Effector memory CD8-positive, alpha-beta T cell (primary cell): ENCODE results near the gene DLL4.
A peak's percentile ranks its signal among the peaks of the same experiment; 100 is the strongest.
"Not testable (repeated sequence)": the region's sequence is repeated elsewhere in the genome, so short reads cannot be mapped to it uniquely, and the experiment has no call there.

Experiments used
- ATAC-seq: fragments of 150-1000 bp; cut with Tn5 transposase; replicated peaks from 2 replicates; pipeline ENCODE4 v1.10.0; 2021; ENCODE audit warnings: mild to moderate bottlenecking, moderate library complexity
- DNase-seq, 3 experiments: peaks; one replicate each; pipeline ENCODE4 v3.0.0; 2021
- H3K27ac Mint-ChIP-seq, 2 donors: one replicate each; pipeline ENCODE4 v1.8.0; 2022; ENCODE audit warnings: mild to moderate bottlenecking in 2 of 2, mixed read lengths in 2 of 2, moderate library complexity in 2 of 2
- H3K27me3 Mint-ChIP-seq, 2 donors: one replicate each; pipeline ENCODE4 v1.8.0; 2022; ENCODE audit warnings: mixed read lengths in 2 of 2
- H3K36me3 Mint-ChIP-seq: one replicate; pipeline ENCODE4 v1.8.0; 2022; ENCODE audit warnings: mild to moderate bottlenecking, moderate library complexity, mixed read lengths; ENCODE audit not compliant: insufficient read depth
- H3K4me1 Mint-ChIP-seq, 2 donors: one replicate each; pipeline ENCODE4 v1.8.0; 2022; ENCODE audit warnings: low read depth in 2 of 2, mixed read lengths in 2 of 2
- H3K4me3 Mint-ChIP-seq, 2 donors: one replicate each; pipeline ENCODE4 v1.8.0; 2022; ENCODE audit warnings: mild to moderate bottlenecking in 2 of 2, mixed read lengths in 2 of 2, moderate library complexity in 2 of 2
- H3K9me3 Mint-ChIP-seq, 2 donors: one replicate each; pipeline ENCODE4 v1.8.0; 2022; ENCODE audit warnings: mixed read lengths in 2 of 2

DLL4 gene

GRCh38 chr15:40958723-40959122 is 29.6 kb downstream of the DLL4 start:
- DNase-seq (no peak), ATAC-seq (no peak)
- Mint-ChIP-seq H3K9me3 (no peaks in the 10 kb centered on the region), H3K4me3 (no peak overlapping the region), H3K4me1 (peaks cover 6 to 10% of the 10 kb centered on the region in 2 donors), H3K27ac (no peak overlapping the region), H3K36me3 (peaks cover 3% of the 10 kb centered on the region), H3K27me3 (peaks cover 18 to 37% of the 10 kb centered on the region in 2 donors)

GRCh38 chr15:40959331-40960141 is 30.4 kb downstream of the DLL4 start:
- no peak for DNase-seq
- peaks cover 25 to 45% of the 10 kb centered on the region in 2 donors for H3K27me3 Mint-ChIP-seq
- no peak for ATAC-seq
- H3K4me3 Mint-ChIP-seq: no peak overlapping the region
- H3K36me3 Mint-ChIP-seq: peaks cover 3% of the 10 kb centered on the region
- peaks cover 0 to 7% of the 10 kb centered on the region in 2 donors for H3K4me1 Mint-ChIP-seq
- H3K27ac Mint-ChIP-seq: peak overlapping the region in 1 of 2 donors; percentile 45
- H3K9me3 Mint-ChIP-seq: no peaks in the 10 kb centered on the region

DNA sequence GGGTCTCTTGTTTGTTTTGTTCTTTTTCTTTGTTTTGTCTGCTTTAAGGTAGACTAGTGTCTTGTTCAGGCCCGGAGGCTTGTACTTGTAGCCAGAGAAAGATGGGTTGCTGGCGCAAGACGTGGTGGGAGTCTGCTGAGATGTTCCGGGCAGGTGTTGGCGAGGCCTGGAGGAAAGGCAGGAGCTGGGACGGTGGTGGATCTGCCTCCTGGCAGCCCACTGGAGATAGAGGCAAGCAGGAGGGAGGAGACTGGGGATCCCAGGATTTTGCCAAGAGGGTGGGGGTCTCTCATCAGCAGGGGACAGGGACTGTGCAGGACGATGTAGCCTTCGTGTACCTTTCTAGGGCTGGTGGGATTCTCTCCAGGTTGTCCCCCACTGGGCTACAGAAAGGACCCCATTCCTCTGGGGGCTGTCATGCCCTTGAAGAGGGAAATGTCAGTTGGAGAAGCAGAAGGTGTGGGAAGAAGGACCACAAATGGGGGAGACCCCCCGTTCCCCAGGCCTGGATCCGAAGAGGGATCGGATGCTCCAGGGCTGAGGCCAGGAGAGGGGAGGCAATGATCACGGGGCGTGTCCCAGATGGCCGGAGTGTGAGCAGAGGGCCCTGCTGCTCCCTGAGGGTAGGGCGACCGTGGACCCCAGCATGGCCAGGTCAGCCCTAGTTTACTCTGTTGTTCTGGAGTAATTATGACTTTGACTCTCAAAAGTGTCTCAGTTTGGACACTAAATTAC is 31.2 kb downstream of the DLL4 start:
- H3K36me3 Mint-ChIP-seq: no peaks in the 10 kb centered on the region
- H3K9me3 Mint-ChIP-seq: no peaks in the 10 kb centered on the region

DNA sequence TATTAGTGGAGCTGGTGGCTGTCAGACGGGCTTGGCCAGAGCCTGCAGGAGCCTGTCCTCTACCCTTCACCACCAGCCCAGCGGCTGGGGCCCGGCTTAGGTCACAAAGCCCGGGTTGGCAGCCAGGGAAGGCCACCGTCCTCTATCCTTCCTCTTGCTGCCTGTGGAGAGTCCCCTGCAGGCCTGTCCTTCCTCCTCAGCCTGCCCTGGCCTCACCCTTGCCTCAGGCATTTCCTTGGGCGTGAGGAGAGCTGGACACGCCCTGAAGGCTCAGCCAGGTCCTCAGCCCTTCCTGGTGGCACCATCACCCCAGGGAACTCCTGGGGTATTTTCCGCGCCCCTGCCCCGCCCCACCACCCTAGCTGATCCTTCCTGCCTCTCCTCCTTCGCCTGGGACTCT is 31.8 kb downstream of the DLL4 start:
- peaks cover 0 to 7% of the 10 kb centered on the region in 2 donors for H3K4me1 Mint-ChIP-seq
- no peaks in the 10 kb centered on the region for H3K36me3 Mint-ChIP-seq
- H3K9me3 Mint-ChIP-seq: no peaks in the 10 kb centered on the region
- H3K4me3 Mint-ChIP-seq: no peak overlapping the region
- ATAC-seq (no peak), DNase-seq (no peak)
- no peak overlapping the region for H3K27ac Mint-ChIP-seq
- peaks cover 28 to 56% of the 10 kb centered on the region in 2 donors for H3K27me3 Mint-ChIP-seq

More for the DNA sequence above, 31.2 kb downstream of the DLL4 start:
- ATAC-seq: no peak
- Mint-ChIP-seq H3K4me3 (no peak overlapping the region), H3K4me1 (peaks cover 0 to 7% of the 10 kb centered on the region in 2 donors), H3K27ac (peak overlapping the region in 1 of 2 donors; percentile 45), H3K27me3 (peaks cover 28 to 50% of the 10 kb centered on the region in 2 donors)
- no peak for DNase-seq

DNA sequence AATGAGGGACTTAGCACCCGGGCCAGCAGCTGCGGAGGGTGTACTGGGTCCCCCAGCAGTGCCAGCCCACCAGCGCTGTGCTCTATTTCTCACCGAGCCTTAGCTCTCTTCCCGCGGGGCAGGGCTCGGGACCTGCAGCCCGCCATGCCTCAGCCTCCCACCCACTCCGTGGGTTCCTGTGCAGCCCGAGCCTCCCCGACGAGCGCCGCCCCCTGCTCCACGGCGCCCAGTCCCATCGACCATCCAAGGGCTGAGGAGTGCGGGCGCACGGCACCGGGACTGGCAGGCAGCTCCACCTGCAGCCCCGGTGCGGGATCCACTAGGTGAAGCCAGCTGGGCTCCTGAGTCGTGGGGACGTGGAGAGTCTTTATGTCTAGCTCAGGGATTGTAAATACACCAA is 32.6 kb downstream of the DLL4 start:
- not testable (repeated sequence) for H3K4me3 Mint-ChIP-seq, H3K9me3 Mint-ChIP-seq, H3K4me1 Mint-ChIP-seq, H3K36me3 Mint-ChIP-seq, ATAC-seq, DNase-seq, H3K27ac Mint-ChIP-seq
- peaks cover 28 to 62% of the 10 kb centered on the region in 2 donors for H3K27me3 Mint-ChIP-seq

DNA sequence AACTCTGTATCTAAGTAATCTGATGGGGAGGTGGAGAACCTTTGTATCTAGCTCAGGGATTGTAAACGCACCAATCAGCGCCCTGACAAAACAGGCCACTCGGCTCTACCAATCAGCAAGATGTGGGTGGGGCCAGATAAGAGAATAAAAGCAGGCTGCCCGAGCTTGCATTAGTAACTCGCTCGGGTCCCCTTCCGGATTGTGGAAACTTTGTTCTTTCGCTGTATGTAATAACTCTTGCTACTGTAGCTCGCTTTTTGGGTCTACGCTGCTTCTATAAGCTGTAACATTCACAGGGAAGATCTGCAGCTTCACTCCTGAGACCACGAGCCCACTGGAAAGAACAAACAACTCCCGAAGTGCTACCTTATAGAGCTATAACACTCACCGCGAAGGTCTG is 33.2 kb downstream of the DLL4 start:
- not testable (repeated sequence) for H3K27ac Mint-ChIP-seq, ATAC-seq, H3K36me3 Mint-ChIP-seq, H3K4me3 Mint-ChIP-seq, H3K9me3 Mint-ChIP-seq, H3K4me1 Mint-ChIP-seq, DNase-seq
- H3K27me3 Mint-ChIP-seq: peaks cover 28 to 62% of the 10 kb centered on the region in 2 donors

GRCh38 chr15:40963201-40963600 is 34.1 kb downstream of the DLL4 start:
- Mint-ChIP-seq H3K27me3 (peaks cover 26 to 57% of the 10 kb centered on the region in 2 donors), H3K4me1 (peaks cover 0 to 7% of the 10 kb centered on the region in 2 donors), H3K36me3 (no peaks in the 10 kb centered on the region), H3K27ac (no peak overlapping the region), H3K9me3 (no peaks in the 10 kb centered on the region), H3K4me3 (no peak overlapping the region)
- ATAC-seq (no peak), DNase-seq (no peak)

DNA sequence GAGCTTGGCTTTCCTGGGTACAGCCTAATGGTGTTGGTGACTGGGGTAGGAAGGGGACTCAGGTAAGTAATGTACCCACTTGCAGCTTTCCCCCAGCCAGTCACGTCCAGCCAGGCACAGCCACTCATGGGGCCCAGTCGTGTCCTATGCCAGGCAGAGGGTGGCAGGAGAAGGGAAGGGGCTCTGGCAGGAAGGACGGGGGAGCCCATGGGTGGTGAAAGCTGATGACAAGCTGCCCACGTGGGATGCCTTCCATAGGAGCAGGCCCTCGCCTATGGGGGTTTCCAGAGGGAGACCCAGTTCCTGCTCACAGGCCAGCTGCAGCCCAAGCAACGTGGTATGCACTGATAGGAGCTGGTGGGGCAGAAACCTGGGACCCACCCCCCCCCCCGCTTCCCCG is 34.9 kb downstream of the DLL4 start:
- DNase-seq (no peak), ATAC-seq (no peak)
- Mint-ChIP-seq H3K27ac (no peak overlapping the region), H3K4me3 (no peak overlapping the region), H3K27me3 (peaks cover 19 to 49% of the 10 kb centered on the region in 2 donors), H3K36me3 (no peaks in the 10 kb centered on the region), H3K4me1 (peaks cover 0 to 7% of the 10 kb centered on the region in 2 donors), H3K9me3 (no peaks in the 10 kb centered on the region)

- H3K36me3 Mint-ChIP-seq: no peaks in the 10 kb centered on the region
- H3K4me1 Mint-ChIP-seq: peaks cover 0 to 6% of the 10 kb centered on the region in 2 donors
- no peaks in the 10 kb centered on the region for H3K9me3 Mint-ChIP-seq
- peaks cover 19 to 47% of the 10 kb centered on the region in 2 donors for H3K27me3 Mint-ChIP-seq
- ATAC-seq: no peak
- no peak overlapping the region for H3K4me3 Mint-ChIP-seq
- DNase-seq: no peak
- H3K27ac Mint-ChIP-seq: no peak overlapping the region
Observed at GRCh38 chr15:40964634-40965033, 35.5 kb downstream of the DLL4 start.

- Mint-ChIP-seq H3K4me1 (no peaks in the 10 kb centered on the region), H3K36me3 (peaks cover 5% of the 10 kb centered on the region), H3K27ac (no peak overlapping the region), H3K9me3 (no peaks in the 10 kb centered on the region), H3K27me3 (peaks cover 12 to 28% of the 10 kb centered on the region in 2 donors), H3K4me3 (no peak overlapping the region)
- DNase-seq (no peak), ATAC-seq (no peak)
Observed at GRCh38 chr15:40968290-40969085, 39.3 kb downstream of the DLL4 start.

- H3K27me3 Mint-ChIP-seq: peaks cover 4 to 19% of the 10 kb centered on the region in 2 donors
- H3K36me3 Mint-ChIP-seq: peaks cover 5% of the 10 kb centered on the region
- H3K4me1 Mint-ChIP-seq: no peaks in the 10 kb centered on the region
- no peaks in the 10 kb centered on the region for H3K9me3 Mint-ChIP-seq
- ATAC-seq: no peak
- DNase-seq: no peak
- no peak overlapping the region for H3K27ac Mint-ChIP-seq
- no peak overlapping the region for H3K4me3 Mint-ChIP-seq
Observed at GRCh38 chr15:40969363-40969762, 40.2 kb downstream of the DLL4 start.

- Mint-ChIP-seq H3K36me3 (peaks cover 22% of the 10 kb centered on the region), H3K4me1 (no peaks in the 10 kb centered on the region), H3K27ac (peak overlapping the region in 1 of 2 donors; percentile 59), H3K9me3 (no peaks in the 10 kb centered on the region), H3K4me3 (no peak overlapping the region), H3K27me3 (no peaks in the 10 kb centered on the region)
- DNase-seq: no peak
- no peak for ATAC-seq
Observed at GRCh38 chr15:40974879-40975278, 45.7 kb downstream of the DLL4 start.

DNA sequence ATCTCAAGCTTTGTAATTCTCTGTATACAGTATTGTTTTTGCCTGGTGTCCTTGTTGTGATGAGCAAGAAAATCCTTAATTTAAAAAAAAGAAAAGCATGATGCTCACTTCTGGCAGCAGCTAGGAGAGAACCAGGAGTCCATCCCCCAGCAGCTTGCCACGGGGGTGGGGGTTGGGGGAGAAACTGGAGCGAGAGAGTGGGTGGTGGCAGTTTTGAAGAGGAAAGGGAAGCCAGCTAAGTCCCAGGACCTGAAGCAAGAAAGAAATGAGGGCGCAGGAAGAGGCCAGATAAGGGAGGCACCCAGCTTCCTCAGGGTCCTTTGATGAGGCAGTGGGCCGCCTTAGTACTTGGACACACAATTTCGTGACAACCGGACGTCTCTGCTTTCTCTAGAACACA is 47.7 kb downstream of the DLL4 start:
- Mint-ChIP-seq H3K27ac (no peak overlapping the region), H3K36me3 (peaks cover 32% of the 10 kb centered on the region), H3K27me3 (no peaks in the 10 kb centered on the region), H3K4me3 (no peak overlapping the region), H3K4me1 (no peaks in the 10 kb centered on the region), H3K9me3 (no peaks in the 10 kb centered on the region)
- ATAC-seq (no peak), DNase-seq (no peak)
